H1 (cell line): Measurements from ENCODE around the gene LCLAT1.

Source experiments
- BCL11A ChIP-seq, 2 experiments: IDR thresholded peaks; one replicate each; pipeline ENCODE4 v1.6.1; 2011; ENCODE audit warnings: low read depth in 2 of 2, low read length in 2 of 2, mild to moderate bottlenecking in 2 of 2
- CEBPB ChIP-seq: IDR thresholded peaks from 2 replicates; pipeline ENCODE4 v1.6.1; 2012; ENCODE audit warnings: low read depth, low read length
- CTBP2 ChIP-seq: IDR thresholded peaks from 2 replicates; pipeline ENCODE4 v1.7.0; 2011; ENCODE audit warnings: borderline replicate concordance, mild to moderate bottlenecking, moderate library complexity, mixed read lengths, low read length; ENCODE audit not compliant: insufficient read depth, insufficient read length
- EP300 ChIP-seq, 2 experiments: IDR thresholded peaks; 1 replicate in 1 of 2; 2 replicates in 1 of 2; pipeline ENCODE4 v1.6.1; 2011 to 2012; ENCODE audit warnings: low read depth in 2 of 2, low read length in 2 of 2, mild to moderate bottlenecking in 2 of 2, borderline replicate concordance in 1 of 2, inconsistent platforms in 1 of 2, moderate library complexity in 1 of 2
- EZH2 ChIP-seq: fragments of 200-600 bp; sonication (generic); IDR thresholded peaks from 2 replicates; pipeline ENCODE4 v1.7.1; 2012; ENCODE audit warnings: low read depth, mild to moderate bottlenecking, moderate library complexity, low read length, inconsistent platforms; ENCODE audit not compliant: severe bottlenecking
- GTF2F1 ChIP-seq: IDR thresholded peaks from 2 replicates; pipeline ENCODE4 v1.6.1; 2012; ENCODE audit warnings: low read depth, low read length, improper control_type of control experiment, borderline replicate concordance
- HDAC6 ChIP-seq: IDR thresholded peaks from one replicate; pipeline ENCODE4 v1.7.1; 2012; ENCODE audit warnings: low read depth, mild to moderate bottlenecking, inconsistent platforms, low read length, moderate library complexity
- JUN ChIP-seq: IDR thresholded peaks from 2 replicates; pipeline ENCODE4 v1.6.1; 2011; ENCODE audit warnings: low read depth, mild to moderate bottlenecking, improper control_type of control experiment, low read length
- POLR2A ChIP-seq, 2 experiments: IDR thresholded peaks; 1 replicate in 1 of 2; 2 replicates in 1 of 2; pipeline ENCODE4 v1.6.1; 2011; ENCODE audit warnings: low read depth in 2 of 2, low read length in 2 of 2, mild to moderate bottlenecking in 2 of 2; ENCODE audit errors: control extremely low read depth in 1 of 2
- RNF2 ChIP-seq: fragments of 200-900, 300-1000 bp; sonication (generic); IDR thresholded peaks from 2 replicates; pipeline ENCODE4 v1.7.1; 2016; ENCODE audit warnings: borderline replicate concordance, low read depth, mild to moderate bottlenecking, antibody characterized with exemption, low read length; ENCODE audit not compliant: poor library complexity, severe bottlenecking; ENCODE audit errors: missing control alignments
- SRF ChIP-seq: IDR thresholded peaks from 2 replicates; pipeline ENCODE4 v1.6.1; 2011; ENCODE audit warnings: mild to moderate bottlenecking, low read depth, low read length, moderate library complexity
- YY1 ChIP-seq: IDR thresholded peaks from 2 replicates; pipeline ENCODE4 v1.6.1; 2011; ENCODE audit warnings: low read depth, mild to moderate bottlenecking, low read length
- ZNF274 ChIP-seq: IDR thresholded peaks from 2 replicates; pipeline ENCODE4 v1.7.0; 2012; ENCODE audit warnings: low read length, borderline replicate concordance; ENCODE audit errors: extremely low read depth
- TF ChIP-seq, protein P1 (sequence below), 3 experiments: IDR thresholded peaks; 1 replicate in 2 of 3; 2 replicates in 1 of 3; pipeline versions ENCODE4 v1.5.1 to v1.6.1; 2011; ENCODE audit warnings: low read length in 3 of 3, mild to moderate bottlenecking in 3 of 3, inconsistent platforms in 2 of 3, low read depth in 1 of 3, moderate library complexity in 1 of 3; ENCODE audit not compliant: insufficient read depth in 1 of 3; ENCODE audit errors: control extremely low read depth in 1 of 3

GRCh38 chr2:30612371-30612770, 165.3 kb downstream of the LCLAT1 start:
- TF ChIP-seq POLR2A (IDR thresholded peaks at IDR 0.05; ENCODE audit: control extremely low read depth in 1 of 2, low read depth in 2 of 2, low read length in 2 of 2), result no peak
- TF ChIP-seq, protein P1, sequence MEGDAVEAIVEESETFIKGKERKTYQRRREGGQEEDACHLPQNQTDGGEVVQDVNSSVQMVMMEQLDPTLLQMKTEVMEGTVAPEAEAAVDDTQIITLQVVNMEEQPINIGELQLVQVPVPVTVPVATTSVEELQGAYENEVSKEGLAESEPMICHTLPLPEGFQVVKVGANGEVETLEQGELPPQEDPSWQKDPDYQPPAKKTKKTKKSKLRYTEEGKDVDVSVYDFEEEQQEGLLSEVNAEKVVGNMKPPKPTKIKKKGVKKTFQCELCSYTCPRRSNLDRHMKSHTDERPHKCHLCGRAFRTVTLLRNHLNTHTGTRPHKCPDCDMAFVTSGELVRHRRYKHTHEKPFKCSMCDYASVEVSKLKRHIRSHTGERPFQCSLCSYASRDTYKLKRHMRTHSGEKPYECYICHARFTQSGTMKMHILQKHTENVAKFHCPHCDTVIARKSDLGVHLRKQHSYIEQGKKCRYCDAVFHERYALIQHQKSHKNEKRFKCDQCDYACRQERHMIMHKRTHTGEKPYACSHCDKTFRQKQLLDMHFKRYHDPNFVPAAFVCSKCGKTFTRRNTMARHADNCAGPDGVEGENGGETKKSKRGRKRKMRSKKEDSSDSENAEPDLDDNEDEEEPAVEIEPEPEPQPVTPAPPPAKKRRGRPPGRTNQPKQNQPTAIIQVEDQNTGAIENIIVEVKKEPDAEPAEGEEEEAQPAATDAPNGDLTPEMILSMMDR (IDR thresholded peaks at IDR 0.05; ENCODE audit: control extremely low read depth in 1 of 3, insufficient read depth in 1 of 3, low read depth in 1 of 3, low read length in 3 of 3), result no peak
- no peak for TF ChIP-seq EP300 (IDR thresholded peaks at IDR 0.05; ENCODE audit: borderline replicate concordance in 1 of 2, low read depth in 2 of 2, low read length in 2 of 2)
- no peak for TF ChIP-seq YY1
- TF ChIP-seq CEBPB, result no peak
- no peak for TF ChIP-seq CTBP2
- no peak for TF ChIP-seq ZNF274
- TF ChIP-seq JUN, result no peak
- TF ChIP-seq HDAC6, result no peak
- TF ChIP-seq EZH2, result no peak
- TF ChIP-seq SRF, result no peak
- TF ChIP-seq GTF2F1, result no peak
- no peak for TF ChIP-seq BCL11A (IDR thresholded peaks at IDR 0.05; ENCODE audit: low read depth in 2 of 2, low read length in 2 of 2)
- TF ChIP-seq RNF2, result no peak
